Measurements from ENCODE around the gene ECHDC3. TPM values are rescaled to one million over a fixed set of nuclear protein-coding genes. Genes with fewer than 3 reads are reported as not detected.

The ECHDC3 gene
- total RNA-seq, 2 donors from 2014 or later: 77.6 to 98.3 TPM

DNA sequence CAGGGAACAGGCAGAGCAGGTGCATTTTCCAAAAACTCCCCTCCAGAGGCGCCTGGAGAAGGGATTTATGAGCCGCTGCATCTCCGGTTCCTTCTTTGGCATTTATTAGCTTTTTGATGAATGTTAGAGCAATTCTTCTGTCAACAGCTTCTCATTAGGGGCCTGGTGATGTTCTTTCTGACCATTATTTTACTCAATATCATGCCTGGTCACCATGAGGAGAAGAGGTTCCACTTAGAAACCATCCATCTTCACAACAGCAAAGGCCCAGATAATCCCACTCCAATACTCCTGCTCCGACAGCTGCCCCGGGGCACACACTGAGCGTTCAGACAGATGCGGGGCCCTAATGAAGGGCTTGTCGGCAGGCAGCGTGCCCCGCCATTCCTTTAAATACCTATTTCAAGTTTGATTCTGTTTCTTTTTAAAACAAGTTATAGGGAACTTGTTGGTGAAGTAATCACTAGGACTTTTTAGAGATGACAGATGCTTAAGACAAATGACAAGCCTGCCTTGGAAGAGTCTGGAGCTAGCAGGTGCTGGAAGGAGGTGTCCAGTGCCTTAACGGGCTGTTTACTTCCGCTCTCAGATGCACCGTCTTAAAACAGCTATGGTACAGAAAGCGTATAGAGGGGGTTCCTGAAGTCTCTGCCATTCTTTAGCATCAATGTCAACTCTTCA, 31.7 kb downstream of the ECHDC3 start:
- Histone ChIP-seq H3K4me3 (no peak overlapping the region), H3K9me3 (no peaks in the 10 kb centered on the region), H3K27ac (no peak overlapping the region), H3K4me1 (replicated peaks) (no peaks in the 10 kb centered on the region), H3K27me3 (replicated peaks; ENCODE audit: insufficient read depth) (no peaks in the 10 kb centered on the region), H3K36me3 (no peaks in the 10 kb centered on the region)
- WGBS: 48% methylated on average over 14 of the region's 14 CpGs
- DNase-seq (ENCODE audit: low spot score): no peak
- intact Hi-C loops (cut with DNase I): no loop called here
- TF ChIP-seq, protein P1, sequence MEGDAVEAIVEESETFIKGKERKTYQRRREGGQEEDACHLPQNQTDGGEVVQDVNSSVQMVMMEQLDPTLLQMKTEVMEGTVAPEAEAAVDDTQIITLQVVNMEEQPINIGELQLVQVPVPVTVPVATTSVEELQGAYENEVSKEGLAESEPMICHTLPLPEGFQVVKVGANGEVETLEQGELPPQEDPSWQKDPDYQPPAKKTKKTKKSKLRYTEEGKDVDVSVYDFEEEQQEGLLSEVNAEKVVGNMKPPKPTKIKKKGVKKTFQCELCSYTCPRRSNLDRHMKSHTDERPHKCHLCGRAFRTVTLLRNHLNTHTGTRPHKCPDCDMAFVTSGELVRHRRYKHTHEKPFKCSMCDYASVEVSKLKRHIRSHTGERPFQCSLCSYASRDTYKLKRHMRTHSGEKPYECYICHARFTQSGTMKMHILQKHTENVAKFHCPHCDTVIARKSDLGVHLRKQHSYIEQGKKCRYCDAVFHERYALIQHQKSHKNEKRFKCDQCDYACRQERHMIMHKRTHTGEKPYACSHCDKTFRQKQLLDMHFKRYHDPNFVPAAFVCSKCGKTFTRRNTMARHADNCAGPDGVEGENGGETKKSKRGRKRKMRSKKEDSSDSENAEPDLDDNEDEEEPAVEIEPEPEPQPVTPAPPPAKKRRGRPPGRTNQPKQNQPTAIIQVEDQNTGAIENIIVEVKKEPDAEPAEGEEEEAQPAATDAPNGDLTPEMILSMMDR (IDR thresholded peaks at IDR 0.05): no peak
- TF ChIP-seq POLR2A (IDR thresholded peaks at IDR 0.05): no peak
- no peak for TF ChIP-seq POLR2AphosphoS5 (IDR thresholded peaks at IDR 0.05)

DNA sequence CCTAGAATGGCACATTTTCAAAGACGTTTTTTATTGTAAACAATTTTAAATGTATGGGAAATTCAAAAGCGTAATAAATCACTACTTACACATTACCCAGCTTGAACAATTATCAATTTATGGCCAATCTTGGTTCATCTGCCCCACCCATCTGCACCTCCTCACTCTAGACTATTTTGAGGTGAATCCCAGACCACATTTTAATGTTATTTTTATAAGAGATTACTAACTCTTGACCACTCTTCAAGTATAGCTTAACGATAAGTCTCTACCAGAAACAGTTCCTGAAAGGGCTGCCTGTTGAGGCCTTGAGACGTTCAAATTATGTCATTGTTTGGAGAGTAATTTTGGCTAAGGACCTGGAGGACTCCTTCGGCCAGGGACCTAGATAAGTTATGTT, 33.2 kb downstream of the ECHDC3 start:
- Histone ChIP-seq H3K9me3 (no peaks in the 10 kb centered on the region), H3K27ac (no peak overlapping the region), H3K27me3 (replicated peaks; ENCODE audit: insufficient read depth) (no peaks in the 10 kb centered on the region), H3K4me3 (no peak overlapping the region), H3K4me1 (replicated peaks) (no peaks in the 10 kb centered on the region), H3K36me3 (no peaks in the 10 kb centered on the region)
- TF ChIP-seq, protein P1 (IDR thresholded peaks at IDR 0.05): no peak
- TF ChIP-seq POLR2AphosphoS5 (IDR thresholded peaks at IDR 0.05) (no peak), POLR2A (IDR thresholded peaks at IDR 0.05) (no peak)
- intact Hi-C loops (cut with DNase I): no loop called here
- WGBS: 63% methylated on average over 5 of the region's 5 CpGs
- no peak for DNase-seq (ENCODE audit: low spot score)

DNA sequence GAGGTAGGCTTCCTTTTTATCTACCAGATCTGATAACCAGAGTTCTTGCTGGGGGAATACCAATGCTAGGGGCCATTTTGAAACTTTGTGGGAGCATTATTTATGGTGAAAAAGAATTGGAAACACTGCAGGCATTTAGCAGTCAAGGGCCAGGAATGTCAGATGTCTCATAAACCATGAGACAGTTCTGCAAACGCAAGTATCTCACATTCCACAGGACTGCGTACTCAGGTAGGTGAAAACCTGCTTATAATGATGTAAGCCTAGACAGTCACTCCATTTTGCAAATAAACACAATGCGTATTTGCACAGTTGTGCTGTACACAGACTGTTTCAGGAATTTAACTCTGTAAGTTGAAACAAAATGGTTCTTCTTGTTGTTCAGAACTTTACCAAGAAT, 33.9 kb downstream of the ECHDC3 start:
- no peak overlapping the region for H3K4me3 ChIP-seq
- intact Hi-C loops (cut with DNase I): no loop called here
- 55% methylated on average over 3 of the region's 3 CpGs for WGBS
- no peaks in the 10 kb centered on the region for H3K27me3 ChIP-seq (replicated peaks; ENCODE audit: insufficient read depth)
- no peaks in the 10 kb centered on the region for H3K4me1 ChIP-seq (replicated peaks)
- no peaks in the 10 kb centered on the region for H3K36me3 ChIP-seq
- TF ChIP-seq POLR2AphosphoS5 (IDR thresholded peaks at IDR 0.05) (no peak), POLR2A (IDR thresholded peaks at IDR 0.05) (no peak)
- TF ChIP-seq, protein P1 (IDR thresholded peaks at IDR 0.05): no peak
- DNase-seq (ENCODE audit: low spot score): no peak
- H3K9me3 ChIP-seq: no peaks in the 10 kb centered on the region
- no peak overlapping the region for H3K27ac ChIP-seq

DNA sequence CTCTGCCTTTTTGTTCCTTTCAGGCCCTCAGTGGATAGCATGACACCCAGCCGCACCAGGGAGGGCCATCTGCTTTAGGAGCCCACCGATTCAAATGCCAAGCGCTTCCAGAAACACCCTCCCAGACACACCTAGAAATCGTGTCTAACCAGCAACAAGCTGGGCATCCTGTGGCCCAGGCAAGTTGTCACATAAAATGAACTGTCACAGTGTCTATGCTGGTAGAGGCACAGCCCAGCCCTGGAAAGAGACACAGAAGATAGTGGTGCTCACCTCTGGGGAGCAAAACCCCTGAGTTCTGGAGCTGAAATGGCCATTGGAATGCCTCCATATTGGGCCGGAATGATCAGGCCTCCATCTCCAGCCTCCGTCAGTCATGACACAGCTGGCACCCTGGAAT, 38.9 kb downstream of the ECHDC3 start:
- intact Hi-C loops (cut with DNase I): loop anchor here (5.0 kb wide), 1 partner anchor 206 kb away; no protein-coding TSS in a partner anchor
- H3K4me3 ChIP-seq: no peak overlapping the region
- WGBS: 89% methylated on average over 6 of the region's 6 CpGs

More for the DNA sequence above, 38.9 kb downstream of the ECHDC3 start:
- TF ChIP-seq POLR2AphosphoS5 (IDR thresholded peaks at IDR 0.05) (no peak), POLR2A (IDR thresholded peaks at IDR 0.05) (no peak)
- TF ChIP-seq, protein P1 (IDR thresholded peaks at IDR 0.05): no peak
- DNase-seq (ENCODE audit: low spot score): no peak
- Histone ChIP-seq H3K27me3 (replicated peaks; ENCODE audit: insufficient read depth) (no peaks in the 10 kb centered on the region), H3K4me1 (replicated peaks) (no peaks in the 10 kb centered on the region), H3K36me3 (no peaks in the 10 kb centered on the region), H3K27ac (no peak overlapping the region), H3K9me3 (no peaks in the 10 kb centered on the region)

Data from prostate gland (tissue), 2 donors.